GM18858 (cell line): Measurements from ENCODE around the gene COA1.
"Not testable (repeated sequence)": the region's sequence is repeated elsewhere in the genome, so short reads cannot be mapped to it uniquely, and the experiment has no call there.

Experiments
- ATAC-seq: cut with Tn5 transposase; IDR thresholded peaks from one replicate; pipeline ENCODE4 v1.9.1; 2021; ENCODE audit not compliant: unreplicated experiment

COA1 gene

DNA sequence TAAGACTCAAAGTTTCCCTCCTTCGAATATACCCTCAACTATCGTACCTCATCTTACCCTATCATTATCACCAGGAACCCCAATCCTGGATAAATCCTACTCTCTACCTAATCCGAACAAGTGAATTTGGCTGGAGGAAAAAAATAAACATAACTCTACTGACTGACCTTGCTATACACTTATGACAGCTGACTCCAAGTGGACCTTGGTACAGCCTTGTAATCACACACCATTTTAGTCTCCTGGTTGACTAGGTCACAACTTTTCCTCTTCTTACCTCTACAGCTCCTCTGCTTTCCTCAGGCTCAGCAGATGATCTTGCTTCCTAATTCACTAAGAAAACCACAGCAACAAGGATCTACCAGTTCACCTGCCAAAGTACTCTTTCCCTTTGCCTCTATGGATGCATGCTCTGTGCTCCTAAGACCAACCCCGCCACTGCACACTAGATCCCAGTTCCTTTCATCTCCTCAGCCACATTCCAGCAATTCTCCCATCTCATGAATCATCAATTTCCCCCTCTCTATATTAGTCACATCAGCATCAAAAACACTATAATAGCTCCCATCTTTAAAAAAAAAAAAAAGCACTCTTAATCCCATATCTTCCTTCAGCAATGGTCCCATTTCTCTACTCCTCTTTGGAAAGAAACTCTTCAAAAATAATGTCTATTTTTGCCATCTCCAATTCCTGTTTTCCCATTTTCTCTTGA lies 35.5 kb downstream of the COA1 start:
- ATAC-seq, result no peak

DNA sequence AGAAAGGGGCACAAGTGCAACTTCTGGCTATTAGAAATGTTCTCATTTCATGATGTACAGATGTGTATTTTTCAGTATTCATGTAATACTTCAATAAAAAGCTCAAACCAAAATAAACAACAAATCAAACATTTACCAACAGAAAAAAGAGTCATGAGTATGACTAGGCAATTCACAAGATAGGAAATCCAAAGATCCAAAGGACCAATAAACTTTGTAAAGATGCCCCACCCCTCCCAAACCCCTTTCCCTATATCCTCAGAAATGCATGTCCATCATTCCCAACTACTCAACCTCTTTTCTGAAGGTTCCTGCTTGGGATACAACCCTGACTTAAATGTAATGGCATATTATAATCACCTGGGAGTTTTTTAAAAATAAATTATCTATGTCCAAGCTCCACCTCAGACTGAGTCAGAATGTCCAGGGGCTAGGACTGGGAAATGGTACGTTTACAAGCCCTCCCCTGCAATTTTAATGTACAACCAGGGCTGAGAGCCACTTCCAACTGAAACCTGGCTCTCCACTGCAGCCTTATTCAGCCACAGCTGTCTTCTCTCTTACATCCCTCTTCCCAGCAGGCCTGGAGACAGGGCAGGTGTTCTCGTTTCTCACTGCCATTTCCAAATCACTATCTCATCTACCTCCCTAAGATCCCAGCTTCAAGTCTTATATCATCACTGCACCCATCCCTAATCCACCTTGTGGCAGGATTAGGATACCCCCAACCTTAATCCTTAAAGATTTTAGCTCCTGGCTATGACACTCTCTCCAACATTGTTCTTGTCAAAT lies 36.5 kb downstream of the COA1 start:
- no peak for ATAC-seq

GRCh38 chr7:43691611-43692010 lies 37.7 kb downstream of the COA1 start:
- no peak for ATAC-seq

GRCh38 chr7:43689115-43689514 lies 40.2 kb downstream of the COA1 start:
- ATAC-seq, result no peak

DNA sequence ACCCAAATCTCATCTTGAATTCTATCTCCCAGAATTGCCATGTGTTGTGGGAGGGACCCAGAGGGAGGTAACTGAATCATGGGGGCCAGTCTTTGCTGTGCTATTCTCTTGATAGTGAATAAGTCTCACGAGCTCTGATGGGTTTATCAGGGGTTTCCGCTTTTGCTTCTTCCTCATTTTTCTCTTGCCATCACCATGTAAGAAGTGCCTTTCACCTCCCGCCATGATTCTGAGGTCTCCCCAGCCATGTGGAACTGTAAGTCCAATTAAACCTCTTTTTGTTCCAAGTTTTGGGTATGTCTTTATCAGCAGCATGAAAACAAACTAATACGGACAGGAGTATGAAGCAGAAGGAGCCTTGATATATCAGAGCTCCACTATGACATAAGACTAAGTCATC lies 41.5 kb downstream of the COA1 start:
- ATAC-seq, result not testable (repeated sequence)

DNA sequence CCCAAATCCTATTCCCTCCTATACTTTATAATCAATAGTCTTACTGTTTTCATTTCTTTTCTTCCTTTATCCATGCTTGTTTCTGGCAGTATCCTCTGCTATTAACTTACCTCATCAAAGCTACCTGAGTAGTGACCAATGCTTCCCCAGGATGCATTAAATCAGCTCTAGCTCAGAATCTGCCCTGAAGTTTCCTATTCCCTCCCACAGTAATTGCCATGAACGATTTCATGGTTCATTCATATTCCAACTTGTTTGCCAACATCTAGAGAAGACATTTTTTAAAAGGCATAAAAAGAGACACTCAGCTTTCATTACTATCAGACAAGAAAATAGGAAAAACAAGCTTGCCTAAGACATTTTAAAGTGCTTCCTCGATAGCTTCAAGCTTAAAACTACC lies 42.3 kb downstream of the COA1 start:
- no peak for ATAC-seq

DNA sequence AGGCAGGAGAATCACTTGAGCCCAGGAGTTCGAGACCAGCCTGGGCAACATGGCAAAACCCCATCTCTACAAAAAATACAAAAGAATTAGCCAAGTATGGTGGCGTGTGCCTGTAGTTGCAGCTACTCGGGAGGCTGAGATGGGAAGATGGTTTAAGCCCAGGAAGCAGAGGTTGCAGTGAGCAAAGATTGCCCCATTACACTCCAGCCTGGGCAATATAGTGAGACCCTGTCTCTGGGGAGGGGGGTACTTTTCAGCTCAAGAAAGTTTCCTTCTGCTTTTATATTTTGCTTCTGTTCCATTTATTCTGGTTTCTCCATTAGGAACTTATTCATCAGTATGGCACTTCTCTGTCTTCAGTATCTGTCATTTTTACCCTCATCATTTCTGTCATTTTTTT lies 48.6 kb downstream of the COA1 start:
- no peak for ATAC-seq

DNA sequence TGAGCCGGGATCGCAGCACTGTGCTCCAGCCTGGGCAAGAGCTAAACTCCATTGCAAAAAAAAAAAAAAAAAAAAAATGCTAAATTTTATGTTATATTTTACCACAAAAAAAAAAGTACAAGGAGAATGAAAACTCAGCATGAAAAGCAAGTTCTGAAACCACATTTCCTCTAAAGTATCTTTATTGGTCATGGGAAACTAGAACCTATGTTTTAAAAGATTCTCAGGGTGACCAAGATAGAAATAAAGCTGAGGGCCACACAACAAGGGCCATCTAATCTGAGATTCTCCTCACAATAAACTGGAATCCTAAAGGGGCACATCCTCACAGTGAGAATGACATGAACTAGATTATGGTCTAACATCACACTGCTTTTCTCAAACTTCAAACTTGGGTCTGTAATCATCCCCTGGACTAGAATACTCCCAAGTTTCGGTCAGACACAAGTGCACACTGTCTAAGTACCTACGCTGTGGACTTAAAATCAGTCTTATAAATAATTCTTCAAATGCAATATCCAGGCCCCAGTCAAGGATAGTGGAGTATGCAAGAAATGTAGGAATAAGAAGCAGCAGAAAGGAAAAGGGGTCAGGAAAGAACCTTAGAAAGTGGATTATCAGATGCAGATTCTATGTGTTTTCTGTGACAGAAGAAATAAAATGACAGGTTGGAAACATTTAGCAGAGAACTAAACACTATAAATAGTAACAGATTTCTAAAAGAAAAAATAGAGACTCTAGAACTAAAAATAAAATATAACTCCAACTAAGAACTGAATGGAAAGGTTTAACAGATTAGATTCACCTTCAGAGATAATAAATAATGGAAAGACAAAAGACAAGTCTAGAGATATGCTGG lies 49.9 kb downstream of the COA1 start:
- ATAC-seq, result no peak

DNA sequence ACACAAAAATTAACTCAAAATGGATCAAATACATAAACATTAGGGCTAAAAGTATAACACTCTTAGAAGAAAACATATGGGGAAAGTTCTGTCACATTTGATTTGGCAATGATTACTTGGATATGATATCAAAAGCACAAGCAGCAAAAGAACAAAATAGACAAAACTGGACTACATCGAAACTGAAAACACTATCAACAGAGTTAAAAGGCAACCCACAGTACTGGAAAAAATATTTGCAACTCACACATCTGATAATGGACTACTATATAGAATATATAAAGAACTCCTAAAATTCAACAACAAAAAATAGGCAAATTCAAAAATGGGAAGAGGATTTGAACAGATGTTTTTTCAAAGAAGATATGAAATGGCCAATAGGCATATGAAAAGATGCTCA lies 51.0 kb downstream of the COA1 start:
- no peak for ATAC-seq

- no peak for ATAC-seq
These were observed 51.5 kb downstream of the COA1 start for GRCh38 chr7:43677864-43678263.

GRCh38 chr7:43674559-43675436 lies 54.5 kb downstream of the COA1 start:
- no peak for ATAC-seq

- ATAC-seq, result not testable (repeated sequence)
These were observed 55.9 kb downstream of the COA1 start for GRCh38 chr7:43673243-43673976.

DNA sequence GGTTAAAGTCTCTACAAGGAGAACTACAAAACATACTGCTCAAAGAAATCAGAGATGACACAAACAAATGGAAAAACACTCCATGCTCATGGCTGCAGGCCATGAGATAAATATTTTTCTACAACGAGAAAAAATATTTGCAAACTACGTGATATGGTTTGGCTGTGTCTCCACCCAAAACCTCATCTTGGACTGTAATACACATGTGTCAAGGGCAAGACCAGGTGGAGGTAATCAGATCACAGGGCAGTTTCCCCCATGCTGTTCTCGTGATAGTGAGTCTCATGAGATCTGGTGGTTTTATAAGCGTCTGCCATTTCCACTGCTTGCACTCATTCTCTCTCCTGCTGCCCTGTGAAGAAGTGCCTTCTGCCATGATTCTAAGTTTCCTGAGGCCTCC lies 57.8 kb downstream of the COA1 start:
- ATAC-seq, result no peak

- ATAC-seq, result no peak
These were observed 59.8 kb downstream of the COA1 start for GRCh38 chr7:43669286-43670081.

- no peak for ATAC-seq
These were observed 61.3 kb downstream of the COA1 start for GRCh38 chr7:43668035-43668434.

- ATAC-seq, result no peak
These were observed 62.4 kb downstream of the COA1 start for GRCh38 chr7:43666938-43667337.

GRCh38 chr7:43664681-43665080 lies 64.6 kb downstream of the COA1 start:
- ATAC-seq, result no peak

GRCh38 chr7:43660141-43660540 lies 69.2 kb downstream of the COA1 start:
- ATAC-seq, result no peak

DNA sequence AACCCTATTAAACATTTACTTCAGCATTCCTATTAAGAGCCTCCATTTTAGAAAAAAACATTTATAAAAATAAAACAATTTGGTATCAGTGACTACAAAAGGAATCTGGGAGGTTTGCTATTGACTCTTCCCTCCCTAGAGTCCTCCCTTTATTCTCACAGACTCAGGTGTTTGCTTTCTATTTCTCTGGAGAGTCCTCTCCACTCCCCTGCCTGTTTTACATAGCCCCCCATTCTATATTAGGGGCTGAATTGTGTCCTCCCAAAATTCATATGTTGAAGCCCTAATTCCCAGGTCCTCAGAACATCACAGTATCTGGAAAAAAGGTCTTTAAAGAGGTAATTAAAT lies 69.8 kb downstream of the COA1 start:
- ATAC-seq, result no peak
